Activated T-helper 1 cell treated with anti-CD3 and anti-CD28 coated beads, Interleukin-12 subunit alpha, Interleukin-12 subunit beta, Interleukin-2, Interleukin-4 antibody, amounts not matched to agents 30 ng/mL and 10 ng/mL and 1 ng/mL, durations not matched to agents 14 hours and 24 hours and 36 hours (primary cell): ENCODE measurements around the gene EEPD1. TPM values are rescaled to one million over a fixed set of nuclear protein-coding genes. Genes with fewer than 3 reads are reported as not detected.
"Not testable (repeated sequence)": the region's sequence is repeated elsewhere in the genome, so short reads cannot be mapped to it uniquely, and the experiment has no call there.

ENCODE experiments used
- DNase-seq: peaks from one replicate; pipeline ENCODE4 v3.0.0; 2021; ENCODE audit warnings: low spot score
- H3K27ac Mint-ChIP-seq: one replicate; pipeline ENCODE4 v1.8.0; 2021; ENCODE audit warnings: mild to moderate bottlenecking, mixed read lengths
- H3K27me3 Mint-ChIP-seq: one replicate; pipeline ENCODE4 v1.8.0; 2022; ENCODE audit warnings: mild to moderate bottlenecking, moderate library complexity, mixed read lengths; ENCODE audit not compliant: insufficient read depth
- H3K36me3 Mint-ChIP-seq: one replicate; pipeline ENCODE4 v1.8.0; 2021; ENCODE audit warnings: low read depth, mixed read lengths
- H3K4me1 Mint-ChIP-seq: one replicate; pipeline ENCODE4 v1.8.0; 2021; ENCODE audit warnings: low read depth, mixed read lengths
- H3K4me3 Mint-ChIP-seq: one replicate; pipeline ENCODE4 v1.8.0; 2021; ENCODE audit warnings: mild to moderate bottlenecking, moderate library complexity, mixed read lengths
- H3K9me3 Mint-ChIP-seq: one replicate; pipeline ENCODE4 v1.8.0; 2021; ENCODE audit warnings: mixed read lengths
- intact Hi-C: fragments of 100-400 bp; cut with micrococcal nuclease; formaldehyde crosslinking; loops from one replicate; pipeline ENCODE4 v1.15.1; 2024
- total RNA-seq: library from RNA; stranded (reverse); gene quantifications from 2 replicates; pipeline ENCODE4 v1.2.3, GENCODE V29; 2022

Gene EEPD1
- total RNA-seq, 1 donor from 2014 or later, result 0.91 TPM

DNA sequence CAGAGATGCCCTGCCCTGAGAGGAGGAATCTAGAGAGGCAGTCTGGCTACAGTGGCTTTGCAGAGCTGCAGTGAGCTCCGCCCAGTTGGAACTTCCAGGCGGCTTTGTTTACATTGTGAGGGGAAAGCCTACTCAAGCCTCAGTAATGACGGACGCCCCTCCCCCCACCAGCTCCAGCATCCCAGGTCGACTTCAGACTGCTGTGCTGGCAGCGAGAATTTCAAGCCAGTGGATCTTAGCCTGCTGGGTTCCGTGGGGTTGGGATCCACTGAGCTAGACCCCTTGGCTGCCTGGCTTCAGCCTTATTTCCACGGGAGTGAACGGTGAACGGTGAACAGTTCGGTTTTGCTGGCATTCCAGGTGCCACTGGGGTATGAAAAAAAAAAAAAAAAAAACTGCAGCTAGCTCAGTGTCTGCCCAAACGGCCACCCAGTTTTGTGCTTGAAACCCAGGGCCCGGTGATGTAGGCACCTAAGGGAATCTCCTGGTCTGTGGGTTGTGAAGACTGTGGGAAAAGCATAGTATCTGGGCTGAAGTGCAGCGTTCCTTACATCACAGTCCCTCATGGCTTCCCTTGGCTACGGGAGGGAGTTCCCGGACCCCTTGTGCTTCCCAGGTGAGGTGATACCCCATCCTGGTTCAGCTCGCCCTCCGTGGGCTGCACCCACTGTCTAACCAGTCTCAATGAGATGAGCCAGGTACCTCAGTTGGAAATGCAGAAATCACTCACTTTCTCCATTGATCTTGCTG is 105.6 kb downstream of the EEPD1 start:
- H3K4me1 Mint-ChIP-seq, H3K27ac Mint-ChIP-seq, H3K4me3 Mint-ChIP-seq, H3K36me3 Mint-ChIP-seq, H3K27me3 Mint-ChIP-seq, intact Hi-C loops, DNase-seq: not testable (repeated sequence)
- peaks cover 23% of the 10 kb centered on the region for H3K9me3 Mint-ChIP-seq

DNA sequence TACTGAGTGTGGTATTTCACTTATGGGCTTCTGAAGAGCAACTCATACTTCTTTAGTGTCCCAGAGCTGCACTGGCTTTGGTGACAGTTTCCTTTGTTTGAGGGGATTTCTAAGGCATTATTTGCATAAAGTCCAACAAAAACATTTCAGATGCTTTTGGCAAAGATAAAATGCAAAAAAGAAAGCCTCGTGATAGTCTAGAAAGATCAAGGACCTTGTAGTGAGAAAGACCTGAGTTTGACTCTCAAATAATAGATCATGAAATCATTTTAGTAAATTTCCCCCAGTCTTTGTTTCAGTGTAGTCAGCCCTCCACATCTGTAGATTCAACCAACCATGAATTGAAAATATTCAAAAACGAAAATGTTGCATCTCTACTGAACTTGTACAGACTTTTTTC is 107.4 kb downstream of the EEPD1 start:
- no peaks in the 10 kb centered on the region for H3K36me3 Mint-ChIP-seq
- peaks cover 7% of the 10 kb centered on the region for H3K27me3 Mint-ChIP-seq
- no peak overlapping the region for H3K4me3 Mint-ChIP-seq
- H3K9me3 Mint-ChIP-seq, result peaks cover 12% of the 10 kb centered on the region
- DNase-seq, result no peak
- intact Hi-C loops, result no loop called here
- H3K27ac Mint-ChIP-seq, result no peak overlapping the region
- H3K4me1 Mint-ChIP-seq, result peaks cover 2% of the 10 kb centered on the region

DNA sequence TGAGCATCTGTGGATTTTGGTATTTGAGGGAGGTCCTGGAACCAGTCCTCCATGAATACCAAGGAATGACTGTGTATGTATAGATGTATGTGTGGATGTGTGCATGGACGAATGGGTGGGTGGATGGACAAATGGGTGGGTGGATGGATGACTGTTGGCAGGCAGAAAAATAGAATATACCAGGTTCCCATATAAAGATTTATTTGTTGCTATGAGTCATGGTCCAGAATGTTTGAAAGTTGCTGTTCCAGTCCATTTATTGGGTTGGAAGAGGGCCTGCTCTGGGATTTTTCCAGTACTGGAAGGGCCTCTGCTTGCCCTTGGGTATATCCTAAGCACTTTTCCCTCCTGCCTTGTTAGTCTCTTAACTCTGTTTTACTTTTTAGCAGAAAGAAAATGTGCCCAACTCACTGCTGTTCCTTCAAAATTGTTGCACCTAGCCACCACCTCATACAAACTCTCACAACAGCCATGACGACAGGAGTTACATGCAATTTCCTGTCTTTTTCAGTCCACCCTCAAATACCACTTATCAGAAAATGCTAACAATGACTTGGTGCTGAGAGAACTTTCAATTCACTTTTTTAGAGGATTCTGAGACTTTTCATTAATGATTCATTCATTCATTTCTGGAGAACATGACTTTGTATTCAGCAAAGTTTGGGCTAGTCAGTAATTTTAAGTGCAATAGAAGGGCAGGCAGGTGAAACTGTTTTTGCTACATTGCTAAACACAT is 108.1 kb downstream of the EEPD1 start:
- H3K4me3 Mint-ChIP-seq, result no peak overlapping the region
- no peak overlapping the region for H3K27ac Mint-ChIP-seq
- DNase-seq, result no peak
- H3K9me3 Mint-ChIP-seq, result peaks cover 5% of the 10 kb centered on the region
- H3K36me3 Mint-ChIP-seq, result no peaks in the 10 kb centered on the region
- peaks cover 8% of the 10 kb centered on the region for H3K27me3 Mint-ChIP-seq
- H3K4me1 Mint-ChIP-seq, result peaks cover 6% of the 10 kb centered on the region
- intact Hi-C loops, result no loop called here

DNA sequence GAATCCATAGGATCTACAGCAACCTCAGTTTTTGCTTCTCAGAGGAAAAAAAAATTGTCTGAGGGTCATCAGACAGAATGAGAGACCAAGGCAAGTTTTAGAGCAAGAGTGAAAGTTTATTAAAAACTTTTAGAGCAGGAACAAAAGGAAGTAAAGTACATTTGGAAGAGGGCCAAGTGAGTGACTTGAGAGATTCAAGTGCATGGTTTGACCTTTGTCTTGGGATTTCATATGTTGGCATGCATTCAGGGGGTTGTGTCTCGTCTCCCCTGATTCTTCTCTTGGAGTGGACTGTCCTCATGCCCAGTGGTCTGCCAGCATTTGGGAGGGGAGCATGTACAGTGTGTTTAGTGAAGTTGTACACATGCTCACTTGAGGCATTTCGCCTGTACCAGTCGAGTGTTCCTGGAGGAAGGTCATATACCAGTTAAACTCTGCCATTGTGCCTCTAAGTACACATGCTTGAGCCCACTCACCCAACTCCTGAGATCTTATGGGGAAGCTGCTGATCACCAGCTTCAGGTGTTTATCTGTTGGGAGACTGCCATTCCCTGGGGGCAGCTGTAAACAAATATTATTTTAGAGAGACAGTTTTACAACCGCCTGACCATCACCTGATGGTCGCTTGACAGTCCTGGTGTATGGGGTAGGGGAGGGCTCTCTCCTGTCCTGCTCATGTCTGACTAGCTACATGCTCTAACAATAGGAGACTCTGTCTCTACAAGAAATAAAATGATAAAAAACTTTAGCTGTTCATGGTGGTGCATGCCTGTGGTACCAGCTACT is 109.4 kb downstream of the EEPD1 start:
- peaks cover 6% of the 10 kb centered on the region for H3K4me1 Mint-ChIP-seq
- no peak overlapping the region for H3K27ac Mint-ChIP-seq
- no peaks in the 10 kb centered on the region for H3K36me3 Mint-ChIP-seq
- peaks cover under 1% of the 10 kb centered on the region for H3K9me3 Mint-ChIP-seq
- no peak overlapping the region for H3K4me3 Mint-ChIP-seq
- intact Hi-C loops, result no loop called here
- DNase-seq, result no peak
- H3K27me3 Mint-ChIP-seq, result peaks cover 5% of the 10 kb centered on the region

DNA sequence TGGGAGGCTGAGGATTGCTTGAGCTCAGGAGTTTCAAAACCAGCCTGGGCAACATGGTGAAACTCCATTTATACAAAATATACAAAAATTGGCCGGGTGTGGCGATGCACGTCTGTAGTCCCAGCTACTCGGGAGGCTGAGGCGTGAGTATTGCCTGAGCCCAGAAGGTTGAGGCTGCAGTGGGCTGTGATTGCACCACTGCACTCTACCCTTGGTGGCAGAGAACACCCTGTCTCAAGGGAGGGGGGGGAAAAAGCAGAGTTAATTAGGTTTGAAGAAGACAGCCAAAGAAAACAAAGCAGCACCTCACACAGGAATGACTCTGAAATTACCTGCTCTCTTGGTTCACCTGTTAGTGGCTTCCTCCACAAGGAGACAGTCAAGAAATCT is 110.0 kb downstream of the EEPD1 start:
- no peaks in the 10 kb centered on the region for H3K36me3 Mint-ChIP-seq
- intact Hi-C loops, result no loop called here
- DNase-seq, result no peak
- H3K4me3 Mint-ChIP-seq, result no peak overlapping the region
- peaks cover 5% of the 10 kb centered on the region for H3K27me3 Mint-ChIP-seq
- H3K27ac Mint-ChIP-seq, result no peak overlapping the region
- H3K9me3 Mint-ChIP-seq, result no peaks in the 10 kb centered on the region
- H3K4me1 Mint-ChIP-seq, result peaks cover 6% of the 10 kb centered on the region

DNA sequence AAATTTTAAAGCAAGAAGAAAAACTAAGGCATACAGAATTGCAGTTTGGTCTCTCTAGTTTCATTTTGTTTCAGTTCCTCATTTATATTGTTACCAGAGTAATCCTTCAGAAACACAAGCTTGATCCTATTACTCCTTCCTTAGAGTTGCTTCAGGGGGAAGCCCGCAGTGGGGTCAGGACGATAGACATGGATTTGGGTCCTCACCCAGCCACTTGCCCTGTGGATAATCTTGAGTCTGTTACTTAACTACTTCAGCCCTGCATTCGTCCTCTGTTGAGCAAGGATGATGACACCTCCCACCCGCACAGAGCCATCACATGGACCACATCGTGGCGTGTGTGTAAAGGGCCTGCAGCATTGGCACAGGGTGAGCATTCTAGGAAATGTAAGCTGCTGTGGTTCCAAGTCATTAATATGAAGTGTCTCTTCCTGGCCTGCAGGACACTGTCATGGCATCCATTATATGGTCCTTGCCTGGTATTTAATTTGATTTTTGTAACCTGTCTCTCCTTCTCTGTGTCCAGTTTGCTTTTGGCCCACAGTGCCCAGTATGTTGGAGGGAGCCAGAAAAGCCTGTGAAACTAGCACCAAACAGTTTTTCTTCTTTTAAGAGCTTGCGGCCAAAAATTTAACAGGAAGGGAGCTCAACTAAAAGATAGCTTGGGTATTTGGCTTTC is 111.2 kb downstream of the EEPD1 start:
- Mint-ChIP-seq H3K36me3 (no peaks in the 10 kb centered on the region), H3K27ac (no peak overlapping the region), H3K4me1 (peaks cover 6% of the 10 kb centered on the region), H3K4me3 (no peak overlapping the region), H3K9me3 (no peaks in the 10 kb centered on the region), H3K27me3 (peaks cover 5% of the 10 kb centered on the region)
- intact Hi-C loops, result no loop called here
- DNase-seq, result no peak

DNA sequence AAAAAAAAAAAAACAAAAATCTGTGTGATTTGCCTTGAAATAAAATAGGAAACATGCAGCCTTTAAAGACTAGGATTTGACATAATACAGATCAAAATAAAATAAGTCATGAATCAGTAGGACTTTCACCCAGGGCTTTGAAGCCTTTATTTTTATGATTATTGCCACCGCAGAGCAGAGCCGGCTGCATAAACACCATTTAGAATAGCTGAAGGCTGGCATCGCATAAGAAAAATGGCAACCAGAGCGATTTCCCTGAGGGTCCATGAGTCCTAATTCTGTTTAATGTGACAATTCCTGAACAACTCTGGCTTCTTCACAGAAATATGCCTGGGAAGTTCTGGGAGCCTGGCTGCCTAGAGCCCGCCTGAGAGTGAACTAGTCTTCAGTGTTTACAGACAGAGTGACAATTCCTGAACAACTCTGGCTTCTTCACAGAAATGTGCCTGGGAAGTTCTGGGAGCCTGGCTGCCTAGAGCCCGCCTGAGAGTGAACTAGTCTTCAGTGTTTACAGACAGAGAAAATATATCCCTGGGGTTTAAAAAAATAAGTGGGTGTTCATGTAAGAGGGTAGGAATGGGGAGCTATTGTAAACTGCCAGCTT is 112.0 kb downstream of the EEPD1 start:
- no peak overlapping the region for H3K27ac Mint-ChIP-seq
- intact Hi-C loops, result no loop called here
- H3K4me1 Mint-ChIP-seq, result peaks cover 6% of the 10 kb centered on the region
- H3K36me3 Mint-ChIP-seq, result no peaks in the 10 kb centered on the region
- DNase-seq, result no peak
- H3K9me3 Mint-ChIP-seq, result no peaks in the 10 kb centered on the region
- H3K27me3 Mint-ChIP-seq, result peaks cover 5% of the 10 kb centered on the region
- no peak overlapping the region for H3K4me3 Mint-ChIP-seq

DNA sequence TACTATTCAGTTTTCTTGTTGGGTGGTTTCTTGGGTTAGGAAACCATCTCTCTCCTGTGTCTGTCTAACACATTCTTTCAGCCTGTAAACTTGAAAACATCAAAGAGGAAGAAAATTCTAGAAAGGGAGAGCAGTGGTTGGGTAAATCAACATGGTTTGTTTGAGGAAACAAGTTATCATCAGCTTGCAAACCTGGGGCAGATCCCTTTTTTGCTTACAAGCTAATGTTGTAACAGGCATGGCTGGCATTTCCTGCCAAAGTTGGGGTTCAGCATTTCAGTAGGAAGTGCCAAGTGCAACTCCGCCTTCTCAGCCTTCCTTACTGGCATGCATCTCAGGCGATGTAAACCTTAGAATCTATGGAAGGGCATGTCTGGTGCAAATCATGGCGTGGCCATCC is 112.6 kb downstream of the EEPD1 start:
- H3K27ac Mint-ChIP-seq, result no peak overlapping the region
- no peaks in the 10 kb centered on the region for H3K36me3 Mint-ChIP-seq
- H3K9me3 Mint-ChIP-seq, result no peaks in the 10 kb centered on the region
- DNase-seq, result no peak
- peaks cover 5% of the 10 kb centered on the region for H3K27me3 Mint-ChIP-seq
- H3K4me1 Mint-ChIP-seq, result peaks cover 6% of the 10 kb centered on the region
- intact Hi-C loops, result no loop called here
- H3K4me3 Mint-ChIP-seq, result no peak overlapping the region

DNA sequence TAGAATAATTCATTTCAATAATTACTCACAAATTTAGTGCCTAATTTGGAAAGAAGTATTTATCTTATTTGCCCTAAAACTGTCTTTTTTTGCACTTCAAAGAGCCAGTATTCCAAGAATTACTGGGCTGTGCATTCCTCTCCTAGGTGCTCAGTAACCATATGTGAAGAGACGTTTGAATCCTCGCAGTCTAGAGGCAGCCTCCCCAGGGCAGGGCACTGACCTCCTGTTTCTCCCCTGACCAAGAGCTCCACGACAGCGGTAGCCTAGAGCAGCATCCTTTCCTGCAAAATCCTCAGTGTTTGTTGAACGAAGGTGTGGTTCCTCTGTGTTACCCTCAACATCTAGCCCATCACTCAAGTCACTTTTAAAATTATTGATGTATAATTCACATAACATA is 113.1 kb downstream of the EEPD1 start:
- no peaks in the 10 kb centered on the region for H3K9me3 Mint-ChIP-seq
- H3K36me3 Mint-ChIP-seq, result no peaks in the 10 kb centered on the region
- no peak overlapping the region for H3K27ac Mint-ChIP-seq
- H3K4me3 Mint-ChIP-seq, result no peak overlapping the region
- intact Hi-C loops, result no loop called here
- DNase-seq, result no peak
- peaks cover 5% of the 10 kb centered on the region for H3K27me3 Mint-ChIP-seq
- H3K4me1 Mint-ChIP-seq, result peaks cover 6% of the 10 kb centered on the region

DNA sequence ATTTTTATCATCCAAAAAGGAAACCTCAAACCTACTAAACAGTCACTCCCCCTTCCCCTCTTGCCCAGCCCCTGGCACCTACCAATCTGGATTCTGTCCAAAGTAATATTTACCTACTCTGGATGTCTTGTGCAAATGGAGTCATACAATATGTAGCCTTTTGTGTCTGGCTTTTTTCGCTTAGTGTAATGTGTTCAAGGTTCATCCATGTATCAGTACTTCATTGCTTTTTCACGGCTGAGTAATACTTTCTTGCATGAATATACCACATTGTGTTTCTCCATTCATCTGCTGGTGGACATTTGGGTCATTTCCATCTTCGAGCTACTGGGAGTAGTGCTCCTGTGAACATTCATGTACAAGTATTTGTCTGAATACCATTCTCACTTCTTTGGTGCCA is 113.6 kb downstream of the EEPD1 start:
- Mint-ChIP-seq H3K4me3 (no peak overlapping the region), H3K4me1 (peaks cover 6% of the 10 kb centered on the region), H3K27ac (no peak overlapping the region), H3K9me3 (no peaks in the 10 kb centered on the region), H3K36me3 (no peaks in the 10 kb centered on the region), H3K27me3 (peaks cover 5% of the 10 kb centered on the region)
- intact Hi-C loops, result no loop called here
- DNase-seq, result no peak

DNA sequence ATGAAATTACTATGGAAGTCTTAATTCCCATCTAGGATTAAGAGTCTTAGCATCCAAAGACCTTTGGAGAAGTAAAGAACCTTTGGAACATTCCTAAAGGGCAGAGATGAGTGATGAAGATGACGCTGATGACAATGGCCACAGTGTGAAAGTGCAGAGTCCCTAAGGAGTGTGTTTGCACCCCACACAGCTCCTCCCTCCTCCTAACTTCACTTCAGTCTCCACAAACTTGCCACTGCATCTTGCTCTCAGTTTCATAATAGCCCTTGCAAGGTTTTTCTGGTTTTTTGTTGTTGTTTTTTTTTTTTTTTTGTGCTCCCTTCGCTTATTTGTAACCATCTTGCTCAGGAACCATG is 119.1 kb downstream of the EEPD1 start:
- intact Hi-C loops, result no loop called here
- Mint-ChIP-seq H3K4me1 (no peaks in the 10 kb centered on the region), H3K27me3 (no peaks in the 10 kb centered on the region), H3K9me3 (no peaks in the 10 kb centered on the region), H3K4me3 (no peak overlapping the region), H3K36me3 (no peaks in the 10 kb centered on the region), H3K27ac (no peak overlapping the region)
- no peak for DNase-seq

DNA sequence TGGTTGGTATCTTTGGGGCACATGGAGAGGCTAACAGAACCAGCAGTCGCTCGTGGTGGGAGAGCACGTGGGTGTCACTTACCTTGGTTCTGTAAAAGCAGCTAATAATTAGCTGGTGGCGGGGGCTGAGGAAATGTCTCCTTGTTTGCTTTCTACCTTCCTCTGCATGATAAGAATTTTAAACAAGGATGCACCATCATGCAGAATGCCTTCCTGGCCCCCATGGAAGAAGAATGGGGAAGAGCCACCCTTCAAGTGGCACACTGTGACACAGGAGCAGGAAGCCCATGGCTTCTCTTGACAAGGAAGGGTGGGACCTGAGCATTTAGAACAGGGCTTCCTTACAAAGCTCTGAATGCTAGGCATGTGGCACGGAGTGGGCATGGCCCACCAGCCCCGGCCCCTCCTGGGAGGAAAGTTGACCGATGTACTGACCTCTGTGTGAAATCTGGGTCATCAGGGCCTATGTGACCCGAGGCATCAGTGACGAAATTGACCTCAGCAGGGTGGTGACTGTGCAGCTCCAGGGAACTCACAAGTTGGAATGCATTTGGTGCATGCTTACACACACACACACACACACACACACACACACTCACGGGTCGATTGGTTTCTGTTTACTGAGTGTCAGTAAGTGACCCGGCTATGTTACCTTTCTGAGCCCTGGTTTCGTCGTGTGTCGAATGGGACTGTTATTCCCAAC is 119.7 kb downstream of the EEPD1 start:
- no peak for DNase-seq
- Mint-ChIP-seq H3K36me3 (no peaks in the 10 kb centered on the region), H3K27me3 (no peaks in the 10 kb centered on the region), H3K4me3 (no peak overlapping the region), H3K9me3 (no peaks in the 10 kb centered on the region), H3K4me1 (no peaks in the 10 kb centered on the region), H3K27ac (no peak overlapping the region)
- intact Hi-C loops, result no loop called here
